ENCODE data around the gene MAP4K2. TPM values are rescaled to one million over a fixed set of nuclear protein-coding genes. Genes with fewer than 3 reads are reported as not detected.

The MAP4K2 gene
- total and polyA plus RNA-seq, 2 experiments from 2014 or later, result 9.9 to 42.6 TPM

GRCh38 chr11:64753380-64754123 lies 49.5 kb downstream of the MAP4K2 start (continued):
- no peak for TF ChIP-seq ZNF462 (CRISPR knock-in tag; IDR thresholded peaks at IDR 0.05)
- no peak for TF ChIP-seq POLR2AphosphoS5 (IDR thresholded peaks at IDR 0.05; ENCODE audit: low read depth)
- TF ChIP-seq EZH2 (IDR thresholded peaks at IDR 0.05; ENCODE audit: low read depth, unreplicated experiment), result no peak

GRCh38 chr11:64753019-64753379 lies 50.0 kb downstream of the MAP4K2 start:
- Mint-ChIP-seq H3K36me3 (ENCODE audit: low read depth) (0 out of 3 replicates have a peak, but pooled peaks cover 3% of the 10 kb centered on the region), H3K27ac (no peak overlapping the region), H3K4me1 (peaks cover 14% of the 10 kb centered on the region), H3K27me3 (ENCODE audit: insufficient read depth, low read depth, poor library complexity) (peaks cover 19% of the 10 kb centered on the region), H3K4me3 (no peak overlapping the region), H3K9me3 (no peaks in the 10 kb centered on the region)
- H3K9me2 ChIP-seq (ENCODE audit: insufficient read depth), result no peaks in the 10 kb centered on the region
- H3K27me3 ChIP-seq (ENCODE audit: insufficient read depth), result no peaks in the 10 kb centered on the region
- H4K20me1 ChIP-seq (replicated peaks; ENCODE audit: insufficient read depth), result no peaks in the 10 kb centered on the region
- TF ChIP-seq ZNF331 (CRISPR knock-in tag; IDR thresholded peaks at IDR 0.05; ENCODE audit: low read depth), result no peak
- no peak for TF ChIP-seq CREB1 (CRISPR knock-in tag; IDR thresholded peaks at IDR 0.05; ENCODE audit: low read depth)
- H3F3A ChIP-seq (replicated peaks; ENCODE audit: low read depth), result no peaks in the 10 kb centered on the region
- H3K4me1 ChIP-seq (ENCODE audit: insufficient read depth), result no peaks in the 10 kb centered on the region
- no peak overlapping the region for H3K4me2 ChIP-seq
- no peak overlapping the region for H3K4me3 ChIP-seq
- no peak overlapping the region for H3K27ac ChIP-seq (ENCODE audit: low read depth)
- no peak for DNase-seq (ENCODE audit: low spot score)
- no peaks in the 10 kb centered on the region for H3K36me3 ChIP-seq (ENCODE audit: insufficient read depth)
- no peak for ATAC-seq
- no peak overlapping the region for H2AFZ ChIP-seq
- H3K79me2 ChIP-seq (replicated peaks; ENCODE audit: insufficient read depth), result no peaks in the 10 kb centered on the region
